Thoracic aorta endothelial cell (primary cell): ENCODE results near the gene PSMC2. TPM values are rescaled to one million over a fixed set of nuclear protein-coding genes. Genes with fewer than 3 reads are reported as not detected.
A peak's percentile ranks its signal among the peaks of the same experiment; 100 is the strongest.

Source experiments
- small RNA-seq: library from RNA; depleted of rRNA; stranded (forward); fragments of <200 nt; gene quantifications from one replicate; pipeline ENCODE3, GENCODE V24; 2012
- total RNA-seq: library from RNA; depleted of rRNA; stranded (reverse); fragments of >200 nt; gene quantifications from 2 replicates; pipeline ENCODE4 v1.2.3, GENCODE V29; 2012

Gene PSMC2
- 242 and 282 TPM in 2 replicates for total RNA-seq

GRCh38 chr7:103347507-103348267 lies at the start of gene PSMC2:
Gene PSMC2 (plus strand): TSS chr7:103347643. CDS start chr7:103347712, 69 bp downstream.

GRCh38 chr7:103344453-103345149 lies 2.8 kb upstream of the PSMC2 start, which contains the start of gene DNAJC2:
Gene DNAJC2 (minus strand): TSS chr7:103344767. CDS start chr7:103344622, 145 bp downstream.

Small RNA genes lying within 50 kb of the gene (small RNA-seq; reads per million reads assigned to genes)
- gene RPS29P16, result 0.84 reads per million, percentile 12 among the genes with 10 or more reads in this experiment

Other genes with a start within 250 kb of the PSMC2 start
- 10.9 and 11.3 TPM in 2 replicates for gene NAPEPLD, start 198.5 kb upstream of the PSMC2 start, total RNA-seq
- gene PMPCB, start 50.2 kb upstream of the PSMC2 start, total RNA-seq, result 47.7 and 71.7 TPM in 2 replicates
- gene DNAJC2, start 2.9 kb upstream of the PSMC2 start, total RNA-seq, result 40.7 and 41.1 TPM in 2 replicates
- gene SLC26A5, start 98.6 kb downstream of the PSMC2 start, total RNA-seq, result 0.13 and 0.14 TPM in 2 replicates